NB4 (cell line): ENCODE data around the gene WDR1.

Experiments
- DNase-seq: peaks from one replicate; pipeline ENCODE4 v3.0.0; 2010; ENCODE audit warnings: low read depth
- H3K4me3 ChIP-seq: one replicate; pipeline ENCODE4 v1.5.1; 2011; ENCODE audit warnings: mild to moderate bottlenecking, low read depth, low read length, moderate library complexity
- MYC ChIP-seq: IDR thresholded peaks from 2 replicates; pipeline ENCODE4 v1.6.1; 2011; ENCODE audit warnings: low read depth, low read length
- POLR2A ChIP-seq: IDR thresholded peaks from 2 replicates; pipeline ENCODE4 v1.6.1; 2011; ENCODE audit warnings: mild to moderate bottlenecking; ENCODE audit not compliant: insufficient read length; ENCODE audit errors: extremely low read depth
- TF ChIP-seq, protein P1 (sequence below): IDR thresholded peaks from 2 replicates; pipeline ENCODE4 v1.6.1; 2011; ENCODE audit warnings: low read depth, low read length
- TF ChIP-seq, protein P2 (sequence below): IDR thresholded peaks from one replicate; pipeline ENCODE4 v1.5.1; 2012; ENCODE audit warnings: low read depth, low read length

Gene WDR1

DNA sequence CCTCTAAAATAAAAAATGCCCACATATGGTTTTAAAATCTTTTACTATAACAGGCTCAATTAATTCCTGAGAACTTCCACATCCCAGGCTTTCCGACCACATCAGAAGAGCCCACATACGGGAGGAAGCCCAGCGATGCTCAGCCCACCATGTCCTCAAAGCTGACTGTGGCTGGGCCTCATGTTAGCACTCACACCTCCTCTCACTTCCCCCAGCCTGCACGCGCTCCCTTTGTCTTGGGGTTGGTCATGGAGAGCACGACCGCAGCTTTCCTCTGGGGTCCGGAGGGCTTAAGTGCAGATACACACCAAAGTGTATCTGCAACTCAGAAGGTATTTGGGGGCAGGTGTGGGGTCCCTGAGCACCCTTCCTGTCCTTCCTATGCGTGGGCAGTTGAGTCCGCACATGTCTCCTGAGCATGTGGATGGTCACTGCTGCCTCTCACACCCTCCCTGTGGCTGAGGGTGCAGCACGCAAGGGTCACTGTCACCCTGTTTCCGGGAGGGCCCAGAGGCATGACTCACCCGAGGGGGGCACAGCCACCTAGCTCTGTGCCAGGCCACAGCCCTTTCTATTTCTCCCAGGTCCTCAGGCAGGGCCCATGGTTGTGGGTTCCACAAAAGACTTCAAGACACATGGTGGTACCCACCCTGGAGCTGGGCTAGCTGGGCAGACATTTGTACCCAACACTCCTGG is 21.2 kb downstream of the WDR1 start:
- TF ChIP-seq POLR2A (no peak), MYC (no peak)
- TF ChIP-seq, protein P1, sequence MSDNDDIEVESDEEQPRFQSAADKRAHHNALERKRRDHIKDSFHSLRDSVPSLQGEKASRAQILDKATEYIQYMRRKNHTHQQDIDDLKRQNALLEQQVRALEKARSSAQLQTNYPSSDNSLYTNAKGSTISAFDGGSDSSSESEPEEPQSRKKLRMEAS = no peak
- TF ChIP-seq, protein P2, sequence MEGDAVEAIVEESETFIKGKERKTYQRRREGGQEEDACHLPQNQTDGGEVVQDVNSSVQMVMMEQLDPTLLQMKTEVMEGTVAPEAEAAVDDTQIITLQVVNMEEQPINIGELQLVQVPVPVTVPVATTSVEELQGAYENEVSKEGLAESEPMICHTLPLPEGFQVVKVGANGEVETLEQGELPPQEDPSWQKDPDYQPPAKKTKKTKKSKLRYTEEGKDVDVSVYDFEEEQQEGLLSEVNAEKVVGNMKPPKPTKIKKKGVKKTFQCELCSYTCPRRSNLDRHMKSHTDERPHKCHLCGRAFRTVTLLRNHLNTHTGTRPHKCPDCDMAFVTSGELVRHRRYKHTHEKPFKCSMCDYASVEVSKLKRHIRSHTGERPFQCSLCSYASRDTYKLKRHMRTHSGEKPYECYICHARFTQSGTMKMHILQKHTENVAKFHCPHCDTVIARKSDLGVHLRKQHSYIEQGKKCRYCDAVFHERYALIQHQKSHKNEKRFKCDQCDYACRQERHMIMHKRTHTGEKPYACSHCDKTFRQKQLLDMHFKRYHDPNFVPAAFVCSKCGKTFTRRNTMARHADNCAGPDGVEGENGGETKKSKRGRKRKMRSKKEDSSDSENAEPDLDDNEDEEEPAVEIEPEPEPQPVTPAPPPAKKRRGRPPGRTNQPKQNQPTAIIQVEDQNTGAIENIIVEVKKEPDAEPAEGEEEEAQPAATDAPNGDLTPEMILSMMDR = no peak
- peak; percentile 29 for DNase-seq
- no peak overlapping the region for H3K4me3 ChIP-seq

DNA sequence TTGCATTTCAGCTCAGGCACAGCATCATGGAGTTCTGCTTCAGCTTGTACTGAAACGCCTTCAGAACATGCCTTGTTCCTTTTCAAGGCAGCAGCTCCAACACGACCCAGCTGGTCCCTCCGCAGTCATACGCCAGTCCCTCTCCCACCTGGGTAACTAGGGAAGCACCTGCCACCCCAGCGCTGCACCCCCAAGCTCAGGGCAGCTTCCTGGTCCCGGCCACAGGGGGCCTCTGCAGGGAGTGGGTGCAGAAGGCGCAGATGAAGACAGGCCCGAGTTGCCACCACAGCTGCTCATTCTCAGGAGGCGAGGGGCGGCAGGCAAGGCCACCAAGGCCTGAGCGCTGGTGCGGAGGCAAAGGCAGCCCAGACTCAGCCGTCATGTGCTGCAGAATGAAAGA is 21.8 kb downstream of the WDR1 start:
- no peak overlapping the region for H3K4me3 ChIP-seq
- TF ChIP-seq, protein P2 = no peak
- TF ChIP-seq, protein P1 = no peak
- TF ChIP-seq POLR2A = no peak
- no peak for TF ChIP-seq MYC
- DNase-seq = no peak

DNA sequence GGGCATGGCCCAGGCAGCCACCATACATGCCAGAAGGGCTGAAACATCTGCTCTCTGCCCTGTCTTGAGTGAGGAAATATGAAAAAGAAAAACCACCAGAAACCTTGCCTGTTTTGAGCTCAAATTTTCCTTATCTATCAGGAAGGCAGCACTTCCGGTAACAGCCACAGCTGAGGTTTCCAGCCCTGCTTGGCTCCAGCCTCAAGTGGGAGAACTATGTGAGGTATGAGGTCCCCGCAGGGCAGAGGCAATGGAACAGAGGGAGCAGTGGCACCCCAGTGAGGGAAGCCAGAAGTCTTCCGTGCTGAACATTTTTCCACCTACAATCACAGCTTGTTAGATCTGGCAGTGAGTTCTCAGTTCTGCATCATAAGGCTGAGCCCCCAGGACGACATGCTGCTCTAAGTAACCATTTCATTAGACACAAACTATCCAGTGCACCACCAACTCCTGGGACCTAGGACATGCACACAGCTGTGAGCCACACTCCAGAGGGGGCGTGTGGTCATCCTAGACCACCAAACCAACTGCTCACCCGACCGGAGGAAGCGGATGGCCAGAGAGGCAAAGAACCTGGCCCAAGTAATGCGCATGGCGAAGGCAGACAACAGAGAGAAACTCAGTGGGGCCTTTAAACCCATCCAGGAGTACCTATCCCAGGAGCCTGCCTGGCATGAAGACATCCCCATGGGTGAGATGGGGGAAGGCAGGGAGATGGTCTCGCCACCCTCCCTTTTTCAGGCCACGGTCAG is 22.6 kb downstream of the WDR1 start:
- no peak for TF ChIP-seq POLR2A
- no peak for TF ChIP-seq MYC
- TF ChIP-seq, protein P1 = no peak
- TF ChIP-seq, protein P2 = no peak
- H3K4me3 ChIP-seq = no peak overlapping the region
- DNase-seq = no peak

DNA sequence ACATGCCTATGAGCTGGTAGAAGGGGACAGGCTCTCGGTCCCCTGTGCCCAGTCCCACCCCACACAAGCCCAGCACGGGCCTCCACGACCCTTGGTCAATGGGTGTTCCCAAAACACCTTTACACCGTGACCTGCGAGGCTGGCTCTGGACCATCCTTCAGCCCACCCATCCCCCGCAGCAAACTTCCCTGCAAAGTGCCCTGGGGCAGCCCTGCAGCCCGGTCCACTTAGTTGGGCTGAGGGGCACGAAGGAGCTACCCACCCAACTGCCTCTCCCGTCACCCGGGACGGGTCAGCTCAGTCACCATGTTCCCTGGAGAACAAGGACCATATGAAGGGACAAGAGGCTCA is 23.4 kb downstream of the WDR1 start:
- DNase-seq = no peak
- no peak for TF ChIP-seq POLR2A
- TF ChIP-seq, protein P2 = no peak
- TF ChIP-seq MYC = no peak
- TF ChIP-seq, protein P1 = no peak
- no peak overlapping the region for H3K4me3 ChIP-seq

DNA sequence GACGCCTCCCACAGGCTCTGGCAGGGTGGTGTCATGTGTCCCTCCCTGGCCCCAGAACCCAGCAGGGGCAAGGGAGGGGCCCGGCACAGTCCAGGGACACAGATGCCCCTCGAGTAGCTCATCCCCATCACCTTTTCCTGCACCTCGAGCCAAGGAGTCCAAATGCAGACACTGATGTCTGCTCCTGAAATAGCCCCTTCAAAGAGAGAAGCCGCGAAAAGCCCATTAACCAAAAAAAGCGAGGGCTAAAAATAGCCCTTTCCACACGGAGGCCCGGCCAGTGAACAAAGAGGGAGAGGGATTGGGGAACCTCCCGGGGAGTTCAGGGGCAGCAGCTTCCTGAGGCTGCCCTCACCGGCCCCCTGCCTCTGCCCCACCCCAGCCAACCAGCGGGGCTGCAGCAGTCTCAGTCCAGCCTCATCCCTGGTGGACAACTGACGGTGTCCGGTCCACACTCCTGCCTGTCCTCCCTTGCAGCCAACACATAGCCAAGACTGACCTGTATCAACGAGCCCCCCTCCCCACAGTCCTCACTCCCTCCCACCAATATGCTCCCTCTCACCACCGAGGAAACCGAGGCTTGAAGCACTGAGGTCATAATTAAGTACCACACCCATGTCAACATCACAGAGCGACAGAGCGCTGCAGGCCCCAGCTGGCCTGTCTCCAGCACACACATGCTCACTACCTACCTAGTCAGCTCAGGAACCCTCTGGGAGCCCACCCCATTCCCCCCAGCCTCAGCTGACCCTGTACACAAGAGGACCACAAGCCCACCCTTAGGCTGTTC is 23.9 kb downstream of the WDR1 start:
- no peak for DNase-seq
- no peak for TF ChIP-seq MYC
- TF ChIP-seq, protein P1 = no peak
- TF ChIP-seq, protein P2 = no peak
- TF ChIP-seq POLR2A = no peak
- H3K4me3 ChIP-seq = no peak overlapping the region
